ENCODE measurements around the gene CD4.
A peak's percentile ranks its signal among the peaks of the same experiment; 100 is the strongest.

Gene CD4

GRCh38 chr12:6799147-6799546, 9.8 kb downstream of the CD4 start:
- FAIRE-seq (no peak), DNase-seq (ENCODE audit: insufficient read length, low spot score) (no peak)

GRCh38 chr12:6807170-6807569, 17.8 kb downstream of the CD4 start:
- no peak for FAIRE-seq
- DNase-seq (ENCODE audit: insufficient read length, low spot score) = no peak

- DNase-seq (ENCODE audit: insufficient read length, low spot score) (no peak), FAIRE-seq (no peak)
Observed at GRCh38 chr12:6809056-6809455, 19.7 kb downstream of the CD4 start.

DNA sequence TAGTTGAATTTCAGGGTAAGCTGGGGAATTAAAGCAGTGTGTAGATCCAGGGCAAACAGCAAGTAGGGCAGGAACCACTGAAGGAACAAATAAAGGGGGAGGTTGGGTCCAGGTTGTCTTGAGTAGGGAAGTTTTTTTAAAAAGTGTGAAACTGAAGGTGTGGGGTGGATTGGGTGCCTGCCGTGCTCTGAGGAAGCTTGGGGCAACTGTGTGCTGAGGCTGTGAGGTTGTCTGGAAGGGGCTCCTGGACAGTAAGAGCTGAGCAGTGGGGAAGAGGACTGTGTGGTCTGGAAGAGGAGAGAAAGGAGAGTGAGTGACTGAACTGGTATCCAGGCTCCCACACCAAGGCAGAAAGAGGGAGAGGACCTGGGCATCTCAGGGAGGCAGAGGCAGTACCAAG, 21.4 kb downstream of the CD4 start:
- no peak for DNase-seq (ENCODE audit: insufficient read length, low spot score)
- FAIRE-seq = no peak

GRCh38 chr12:6813363-6813762, 24.0 kb downstream of the CD4 start:
- DNase-seq (ENCODE audit: insufficient read length, low spot score) (no peak), FAIRE-seq (no peak)

GRCh38 chr12:6816598-6816997, 27.3 kb downstream of the CD4 start:
- DNase-seq (ENCODE audit: insufficient read length, low spot score) = no peak
- FAIRE-seq = no peak

GRCh38 chr12:6817098-6817497, 27.8 kb downstream of the CD4 start:
- FAIRE-seq = no peak

DNA sequence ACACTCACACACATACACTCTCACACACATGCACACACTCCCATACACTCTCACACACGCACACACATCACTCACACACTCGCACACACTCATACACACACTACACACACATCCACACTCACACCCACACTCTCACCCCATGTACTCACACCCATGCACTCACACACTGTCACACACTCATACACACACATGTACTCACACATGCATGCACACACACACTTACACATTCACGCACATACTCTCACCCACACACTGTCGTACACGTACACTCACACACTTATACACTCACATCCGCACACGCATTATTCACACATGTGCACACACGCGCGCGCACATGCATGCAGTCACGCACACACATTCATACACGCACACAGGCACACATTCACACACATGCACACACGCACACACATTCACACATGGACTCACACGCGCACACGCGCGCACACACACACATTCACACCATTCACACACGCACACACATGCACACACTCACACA, 28.4 kb downstream of the CD4 start:
- no peak for DNase-seq (ENCODE audit: insufficient read length, low spot score)
- peak; percentile 100 for FAIRE-seq

More at GRCh38 chr12:6817098-6817497, 27.8 kb downstream of the CD4 start:
- DNase-seq (ENCODE audit: insufficient read length, low spot score) = no peak

DNA sequence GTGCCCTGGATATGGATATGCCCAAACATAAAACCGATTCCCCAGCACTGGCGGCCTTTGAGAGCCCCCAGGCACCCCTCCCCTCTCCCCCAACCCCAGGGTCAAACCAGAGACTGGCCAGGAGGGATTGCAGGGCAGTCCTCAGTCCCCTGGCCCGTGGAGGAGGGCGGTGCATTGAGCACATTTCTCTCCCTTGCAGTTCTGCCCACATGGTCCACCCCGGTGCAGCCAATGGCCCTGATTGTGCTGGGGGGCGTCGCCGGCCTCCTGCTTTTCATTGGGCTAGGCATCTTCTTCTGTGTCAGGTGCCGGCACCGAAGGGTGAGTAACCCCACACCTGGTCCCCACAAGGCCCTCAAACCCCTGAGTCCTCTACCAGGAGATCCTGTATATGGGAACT, 28.9 kb downstream of the CD4 start:
- FAIRE-seq (no peak), DNase-seq (ENCODE audit: insufficient read length, low spot score) (no peak)

DNA sequence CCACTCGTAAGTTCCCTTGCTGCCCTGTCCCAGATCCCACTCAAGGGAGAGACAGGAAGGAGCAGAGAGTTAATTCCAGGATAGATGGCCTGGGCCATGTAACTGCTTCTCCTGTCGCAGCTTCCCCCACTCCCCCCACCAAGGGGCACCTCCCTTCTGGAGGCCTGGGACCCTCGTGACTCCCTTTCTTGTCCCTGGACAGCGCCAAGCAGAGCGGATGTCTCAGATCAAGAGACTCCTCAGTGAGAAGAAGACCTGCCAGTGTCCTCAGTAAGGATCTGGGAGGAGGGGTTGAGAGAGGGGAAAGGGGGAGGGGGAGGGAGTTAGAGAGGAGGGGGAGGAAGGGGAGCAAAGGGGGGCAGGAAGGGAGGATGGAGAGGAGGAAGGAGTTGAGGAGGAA, 29.3 kb downstream of the CD4 start:
- DNase-seq (ENCODE audit: insufficient read length, low spot score) (no peak), FAIRE-seq (no peak)

DNA sequence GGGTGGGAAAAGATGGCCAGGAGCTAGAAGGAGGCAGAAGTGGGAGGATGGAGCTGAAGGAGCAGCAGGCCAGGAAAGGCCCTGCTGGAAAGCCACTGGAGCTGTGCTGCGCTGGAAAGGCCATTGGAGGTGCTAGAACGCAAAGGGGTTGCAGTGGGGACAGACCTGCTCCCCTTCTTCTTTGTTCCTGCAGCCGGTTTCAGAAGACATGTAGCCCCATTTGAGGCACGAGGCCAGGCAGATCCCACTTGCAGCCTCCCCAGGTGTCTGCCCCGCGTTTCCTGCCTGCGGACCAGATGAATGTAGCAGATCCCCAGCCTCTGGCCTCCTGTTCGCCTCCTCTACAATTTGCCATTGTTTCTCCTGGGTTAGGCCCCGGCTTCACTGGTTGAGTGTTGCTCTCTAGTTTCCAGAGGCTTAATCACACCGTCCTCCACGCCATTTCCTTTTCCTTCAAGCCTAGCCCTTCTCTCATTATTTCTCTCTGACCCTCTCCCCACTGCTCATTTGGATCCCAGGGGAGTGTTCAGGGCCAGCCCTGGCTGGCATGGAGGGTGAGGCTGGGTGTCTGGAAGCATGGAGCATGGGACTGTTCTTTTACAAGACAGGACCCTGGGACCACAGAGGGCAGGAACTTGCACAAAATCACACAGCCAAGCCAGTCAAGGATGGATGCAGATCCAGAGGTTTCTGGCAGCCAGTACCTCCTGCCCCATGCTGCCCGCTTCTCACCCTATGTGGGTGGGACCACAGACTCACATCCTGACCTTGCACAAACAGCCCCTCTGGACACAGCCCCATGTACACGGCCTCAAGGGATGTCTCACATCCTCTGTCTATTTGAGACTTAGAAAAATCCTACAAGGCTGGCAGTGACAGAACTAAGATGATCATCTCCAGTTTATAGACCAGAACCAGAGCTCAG, 30.0 kb downstream of the CD4 start:
- FAIRE-seq (no peak), DNase-seq (ENCODE audit: insufficient read length, low spot score) (no peak)

GRCh38 chr12:6820166-6820565, 30.8 kb downstream of the CD4 start:
- FAIRE-seq (no peak), DNase-seq (ENCODE audit: insufficient read length, low spot score) (no peak)

- DNase-seq (ENCODE audit: insufficient read length, low spot score) (peak; percentile 73), FAIRE-seq (no peak)
Observed at GRCh38 chr12:6821591-6822425, 32.5 kb downstream of the CD4 start, which contains the start of gene GPR162. TSS of gene GPR162 (plus strand) at chr12:6821821. CDS start at chr12:6823899, 2,078 bp downstream.

DNA sequence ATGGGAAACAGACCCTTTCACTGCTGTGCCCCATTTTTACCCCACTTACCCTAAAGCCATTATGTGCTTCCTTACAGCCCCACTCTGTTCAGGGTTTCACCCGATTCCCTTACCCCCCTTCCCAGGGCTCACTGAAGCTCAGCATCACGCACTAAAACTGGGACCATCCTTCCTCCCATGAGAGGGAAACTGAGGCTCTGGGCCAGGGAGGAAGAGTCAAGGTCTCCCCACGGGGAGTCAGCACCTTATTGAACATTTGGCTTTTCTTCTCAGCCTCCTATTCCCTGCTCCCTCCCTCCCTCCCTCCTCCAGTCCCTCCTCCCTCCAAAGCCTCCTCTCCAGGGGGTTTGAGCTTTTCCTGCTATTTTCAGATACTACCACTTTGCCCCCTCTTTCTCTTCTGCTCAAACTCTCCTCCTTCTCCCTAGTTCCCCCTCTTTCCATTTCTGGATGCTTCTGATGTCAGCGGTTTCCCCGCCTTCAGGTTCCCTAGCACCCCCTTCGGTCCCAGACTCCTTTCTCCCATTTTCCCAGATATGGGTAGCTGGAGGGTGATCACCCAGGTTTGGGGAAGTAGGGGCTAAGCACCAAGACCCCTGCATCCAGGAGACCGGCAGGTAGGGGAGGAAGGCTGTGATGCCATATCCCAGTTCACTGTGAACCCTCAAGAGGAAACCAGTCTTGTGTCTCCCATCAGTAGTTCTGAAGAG, 33.3 kb downstream of the CD4 start:
- peak; percentile 46 for FAIRE-seq
- DNase-seq (ENCODE audit: insufficient read length, low spot score) = no peak

- FAIRE-seq (peak; percentile 31), DNase-seq (ENCODE audit: insufficient read length, low spot score) (no peak)
Observed at GRCh38 chr12:6823182-6824084, 34.1 kb downstream of the CD4 start.

- DNase-seq (ENCODE audit: insufficient read length, low spot score) = no peak
Observed at GRCh38 chr12:6824085-6824775, 34.9 kb downstream of the CD4 start.

DNA sequence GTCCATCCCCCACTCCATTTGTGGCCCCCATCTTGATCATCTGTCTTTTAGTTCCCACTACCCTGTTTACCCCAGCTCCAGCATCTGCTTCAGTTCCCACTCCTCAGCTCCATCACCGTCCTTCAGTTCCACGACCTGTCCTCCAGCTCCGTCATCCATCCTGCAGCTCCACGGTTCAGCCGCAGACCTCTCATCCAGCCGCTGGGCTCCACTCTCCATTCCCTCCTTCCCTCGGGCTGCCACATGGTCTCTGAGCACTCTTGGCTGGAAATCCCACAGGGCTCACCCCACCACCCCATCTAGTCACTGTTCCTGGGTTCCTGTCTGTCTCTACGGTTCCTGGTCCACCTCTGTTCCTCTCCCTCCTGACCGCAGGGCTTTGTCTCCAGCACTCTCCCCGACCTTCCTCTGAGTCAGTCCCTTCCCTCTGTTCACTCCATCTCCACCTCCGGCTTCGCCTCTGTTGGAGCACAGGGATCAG, 35.6 kb downstream of the CD4 start:
- FAIRE-seq (peak; percentile 80), DNase-seq (ENCODE audit: insufficient read length, low spot score) (no peak)

More at GRCh38 chr12:6824085-6824775, 34.9 kb downstream of the CD4 start:
- FAIRE-seq = peak; percentile 31

DNA sequence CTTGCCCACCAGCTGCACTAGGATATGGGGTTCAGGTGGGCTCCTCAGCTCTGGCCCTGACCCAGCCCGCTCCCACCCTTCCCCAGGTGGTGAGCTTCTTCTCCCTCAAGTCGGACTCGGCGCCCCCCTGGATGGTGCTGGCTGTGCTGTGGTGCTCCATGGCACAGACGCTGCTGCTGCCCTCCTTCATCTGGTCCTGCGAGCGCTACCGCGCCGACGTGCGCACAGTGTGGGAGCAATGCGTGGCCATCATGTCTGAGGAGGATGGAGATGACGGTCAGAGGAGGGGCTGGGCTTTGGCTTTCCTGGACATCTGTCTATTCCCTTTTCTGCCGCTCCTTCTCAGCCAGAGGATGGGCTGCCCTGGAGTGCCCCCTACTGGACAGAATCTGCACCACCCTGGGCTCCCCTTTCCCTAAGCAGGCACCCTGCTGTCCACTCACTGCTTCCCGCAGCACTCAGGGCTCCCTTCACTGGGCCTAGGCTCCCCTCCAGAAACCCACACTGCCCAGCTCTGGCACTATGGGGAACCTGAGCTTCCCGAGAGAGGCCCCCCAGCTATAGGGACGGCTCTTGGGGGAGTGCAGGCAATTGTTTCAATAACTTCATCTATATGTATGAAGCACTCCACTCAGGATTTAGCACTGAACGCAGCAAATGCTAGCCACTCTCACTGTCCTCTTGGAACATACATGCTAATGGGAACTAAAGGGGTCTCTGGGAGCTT, 36.2 kb downstream of the CD4 start:
- FAIRE-seq = peak; percentile 91
- DNase-seq (ENCODE audit: insufficient read length, low spot score) = peak; percentile 94
